ENCODE measurements around the gene RHBDL2. TPM values are rescaled to one million over a fixed set of nuclear protein-coding genes. Genes with fewer than 3 reads are reported as not detected.

The RHBDL2 gene
- total RNA-seq, 3 donors from 2014 or later = not detected

GRCh38 chr1:38950553-38950952 is 8.9 kb upstream of the RHBDL2 start:
- ATAC-seq (no peak), DNase-seq (no peak)
- H3K27me3 Mint-ChIP-seq (ENCODE audit: low read depth) = no peaks in the 10 kb centered on the region
- no peak overlapping the region for H3K4me3 Mint-ChIP-seq
- H3K4me1 Mint-ChIP-seq (ENCODE audit: low read depth) = peaks cover 5% of the 10 kb centered on the region
- H3K36me3 Mint-ChIP-seq (ENCODE audit: insufficient read depth) = peaks cover 2% of the 10 kb centered on the region
- H3K9me3 Mint-ChIP-seq = no peaks in the 10 kb centered on the region

- Mint-ChIP-seq H3K4me1 (ENCODE audit: low read depth) (no peaks in the 10 kb centered on the region), H3K36me3 (ENCODE audit: insufficient read depth) (peaks cover 2% of the 10 kb centered on the region), H3K27me3 (ENCODE audit: low read depth) (no peaks in the 10 kb centered on the region), H3K9me3 (no peaks in the 10 kb centered on the region), H3K4me3 (no peak overlapping the region)
- ATAC-seq (no peak), DNase-seq (no peak)
These were observed 2.9 kb upstream of the RHBDL2 start for GRCh38 chr1:38944547-38944946.

- no peak for ATAC-seq
- Mint-ChIP-seq H3K36me3 (ENCODE audit: insufficient read depth) (peaks cover 2% of the 10 kb centered on the region), H3K4me1 (ENCODE audit: low read depth) (no peaks in the 10 kb centered on the region), H3K27me3 (ENCODE audit: low read depth) (no peaks in the 10 kb centered on the region), H3K4me3 (no peak overlapping the region), H3K9me3 (no peaks in the 10 kb centered on the region)
- DNase-seq = no peak
These were observed 1.2 kb upstream of the RHBDL2 start for GRCh38 chr1:38942664-38943428.

GRCh38 chr1:38941093-38941492 is 537 bp downstream of the RHBDL2 start:
- Mint-ChIP-seq H3K36me3 (ENCODE audit: insufficient read depth) (no peaks in the 10 kb centered on the region), H3K4me3 (no peak overlapping the region), H3K27me3 (ENCODE audit: low read depth) (no peaks in the 10 kb centered on the region), H3K9me3 (no peaks in the 10 kb centered on the region), H3K4me1 (ENCODE audit: low read depth) (no peaks in the 10 kb centered on the region)
- DNase-seq = no peak
- no peak for ATAC-seq

- DNase-seq = no peak
- Mint-ChIP-seq H3K4me1 (ENCODE audit: low read depth) (no peaks in the 10 kb centered on the region), H3K4me3 (no peak overlapping the region), H3K36me3 (ENCODE audit: insufficient read depth) (no peaks in the 10 kb centered on the region), H3K9me3 (no peaks in the 10 kb centered on the region), H3K27me3 (ENCODE audit: low read depth) (no peaks in the 10 kb centered on the region)
- no peak for ATAC-seq
These were observed 1.1 kb downstream of the RHBDL2 start for GRCh38 chr1:38940339-38941047.

- no peaks in the 10 kb centered on the region for H3K27me3 Mint-ChIP-seq (ENCODE audit: low read depth)
- H3K36me3 Mint-ChIP-seq (ENCODE audit: insufficient read depth) = no peaks in the 10 kb centered on the region
- ATAC-seq (no peak), DNase-seq (no peak)
- no peaks in the 10 kb centered on the region for H3K9me3 Mint-ChIP-seq
- no peak overlapping the region for H3K4me3 Mint-ChIP-seq
- no peaks in the 10 kb centered on the region for H3K4me1 Mint-ChIP-seq (ENCODE audit: low read depth)
These were observed 2.8 kb downstream of the RHBDL2 start for GRCh38 chr1:38938722-38939260.

DNA sequence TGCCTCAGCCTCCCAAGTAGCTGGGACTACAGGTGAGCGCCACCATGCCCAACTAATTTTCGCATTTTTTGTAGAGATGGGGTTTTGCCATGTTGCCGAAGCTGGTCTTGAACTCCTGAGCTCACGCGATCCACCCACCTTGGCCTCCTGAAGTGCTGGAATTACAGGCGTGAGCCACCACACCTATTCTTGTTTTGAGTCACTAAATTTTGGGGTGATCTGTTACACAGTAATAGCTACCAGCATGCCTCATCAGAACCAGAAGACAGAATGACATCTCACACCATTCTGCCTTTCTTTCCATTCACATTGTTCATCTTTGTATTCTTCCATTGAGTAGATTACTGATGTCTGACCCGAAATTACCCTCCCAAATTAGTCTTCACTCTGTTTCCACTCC is 9.1 kb downstream of the RHBDL2 start:
- DNase-seq (no peak), ATAC-seq (peak; percentile 63)
- Mint-ChIP-seq H3K9me3 (no peaks in the 10 kb centered on the region), H3K4me1 (ENCODE audit: low read depth) (no peaks in the 10 kb centered on the region), H3K4me3 (no peak overlapping the region), H3K27me3 (ENCODE audit: low read depth) (peaks cover 4% of the 10 kb centered on the region), H3K36me3 (ENCODE audit: insufficient read depth) (no peaks in the 10 kb centered on the region)

- Mint-ChIP-seq H3K27me3 (ENCODE audit: low read depth) (peaks cover 4% of the 10 kb centered on the region), H3K4me3 (no peak overlapping the region), H3K9me3 (no peaks in the 10 kb centered on the region), H3K36me3 (ENCODE audit: insufficient read depth) (no peaks in the 10 kb centered on the region), H3K4me1 (ENCODE audit: low read depth) (no peaks in the 10 kb centered on the region)
- DNase-seq = no peak
- no peak for ATAC-seq
These were observed 12.2 kb downstream of the RHBDL2 start for GRCh38 chr1:38929476-38929875.

GRCh38 chr1:38929054-38929453 is 12.6 kb downstream of the RHBDL2 start:
- Mint-ChIP-seq H3K4me1 (ENCODE audit: low read depth) (no peaks in the 10 kb centered on the region), H3K9me3 (no peaks in the 10 kb centered on the region), H3K27me3 (ENCODE audit: low read depth) (peaks cover 4% of the 10 kb centered on the region), H3K4me3 (no peak overlapping the region), H3K36me3 (ENCODE audit: insufficient read depth) (no peaks in the 10 kb centered on the region)
- no peak for DNase-seq
- ATAC-seq = no peak

GRCh38 chr1:38926091-38926490 is 15.5 kb downstream of the RHBDL2 start:
- Mint-ChIP-seq H3K4me1 (ENCODE audit: low read depth) (peaks cover 5% of the 10 kb centered on the region), H3K4me3 (no peak overlapping the region), H3K9me3 (no peaks in the 10 kb centered on the region), H3K27me3 (ENCODE audit: low read depth) (no peaks in the 10 kb centered on the region), H3K36me3 (ENCODE audit: insufficient read depth) (no peaks in the 10 kb centered on the region)
- DNase-seq (no peak), ATAC-seq (no peak)

GRCh38 chr1:38925391-38925790 is 16.2 kb downstream of the RHBDL2 start:
- Mint-ChIP-seq H3K36me3 (ENCODE audit: insufficient read depth) (no peaks in the 10 kb centered on the region), H3K9me3 (no peaks in the 10 kb centered on the region), H3K4me3 (no peak overlapping the region), H3K27me3 (ENCODE audit: low read depth) (no peaks in the 10 kb centered on the region), H3K4me1 (ENCODE audit: low read depth) (peaks cover 5% of the 10 kb centered on the region)
- no peak for DNase-seq
- ATAC-seq = no peak

DNA sequence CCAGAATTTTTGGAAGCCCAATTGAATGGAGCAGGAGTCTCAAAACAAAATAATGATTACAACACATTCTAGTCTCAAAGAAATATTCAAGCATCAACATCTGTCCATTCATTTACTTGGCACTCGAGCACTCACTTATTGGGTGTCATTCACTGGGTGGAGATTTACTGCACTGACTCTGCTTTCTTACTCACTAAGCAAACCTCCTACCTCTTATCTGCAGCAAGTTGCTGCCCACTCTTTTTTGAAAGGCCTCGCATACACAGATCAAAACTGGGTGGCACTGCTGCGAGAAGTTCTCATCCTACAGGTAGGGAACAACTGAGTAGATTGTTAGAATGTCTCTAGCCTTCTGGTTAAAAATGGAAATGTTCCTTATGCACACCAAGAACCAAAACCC is 18.0 kb downstream of the RHBDL2 start:
- no peaks in the 10 kb centered on the region for H3K27me3 Mint-ChIP-seq (ENCODE audit: low read depth)
- ATAC-seq = peak; percentile 48 to 53
- no peak for DNase-seq

DNA sequence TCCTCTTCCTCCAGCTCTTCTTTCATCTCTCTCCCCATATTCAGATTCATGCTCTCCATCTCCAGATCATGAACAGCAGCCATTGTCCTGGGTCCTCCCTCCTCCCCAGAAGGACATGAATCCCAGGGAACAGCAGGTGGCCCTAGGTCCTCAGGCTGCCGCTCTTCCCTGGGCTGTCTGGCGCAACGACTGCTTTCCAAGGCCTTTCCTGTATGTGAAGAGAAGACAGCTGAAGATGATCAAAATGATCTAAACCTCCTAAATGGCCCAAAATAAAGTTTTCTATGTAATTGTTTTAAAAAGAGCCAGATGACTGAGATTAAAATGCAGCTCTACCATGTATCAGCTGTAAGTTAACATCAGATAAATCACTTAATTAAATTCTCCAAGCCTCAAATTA is 22.5 kb downstream of the RHBDL2 start:
- Mint-ChIP-seq H3K36me3 (ENCODE audit: insufficient read depth) (no peaks in the 10 kb centered on the region), H3K27me3 (ENCODE audit: low read depth) (no peaks in the 10 kb centered on the region), H3K4me1 (ENCODE audit: low read depth) (peaks cover 8% of the 10 kb centered on the region), H3K4me3 (no peak overlapping the region), H3K9me3 (no peaks in the 10 kb centered on the region)
- ATAC-seq (no peak), DNase-seq (no peak)

More for the DNA sequence above, 18.0 kb downstream of the RHBDL2 start:
- peaks cover 5% of the 10 kb centered on the region for H3K4me1 Mint-ChIP-seq (ENCODE audit: low read depth)
- no peak overlapping the region for H3K4me3 Mint-ChIP-seq
- no peaks in the 10 kb centered on the region for H3K36me3 Mint-ChIP-seq (ENCODE audit: insufficient read depth)
- H3K9me3 Mint-ChIP-seq = no peaks in the 10 kb centered on the region

- Mint-ChIP-seq H3K4me3 (no peak overlapping the region), H3K4me1 (ENCODE audit: low read depth) (peaks cover 6% of the 10 kb centered on the region), H3K36me3 (ENCODE audit: insufficient read depth) (no peaks in the 10 kb centered on the region), H3K27me3 (ENCODE audit: low read depth) (no peaks in the 10 kb centered on the region), H3K9me3 (no peaks in the 10 kb centered on the region)
- no peak for DNase-seq
- no peak for ATAC-seq
These were observed 23.1 kb downstream of the RHBDL2 start for GRCh38 chr1:38918568-38918967.

DNA sequence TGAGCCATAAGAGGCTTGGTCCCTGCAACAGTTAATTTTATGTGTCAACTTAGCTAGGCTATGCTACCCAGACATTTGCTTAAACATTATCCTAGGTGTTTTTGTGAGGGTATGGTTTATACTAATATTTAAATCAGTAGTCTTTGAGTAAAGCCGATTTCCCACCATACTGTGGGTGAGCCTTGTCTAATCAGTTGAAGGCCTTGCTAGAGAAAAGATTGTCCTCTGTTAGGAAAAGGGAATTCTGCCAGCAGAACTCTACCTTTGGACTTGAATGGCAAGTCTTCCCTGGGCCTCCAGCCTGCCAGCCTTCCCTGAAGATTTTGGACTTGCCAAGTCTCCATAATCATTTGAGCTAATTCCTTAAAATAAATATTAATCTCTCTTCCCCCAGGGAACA is 23.9 kb downstream of the RHBDL2 start:
- Mint-ChIP-seq H3K36me3 (ENCODE audit: insufficient read depth) (no peaks in the 10 kb centered on the region), H3K9me3 (no peaks in the 10 kb centered on the region), H3K27me3 (ENCODE audit: low read depth) (no peaks in the 10 kb centered on the region), H3K4me1 (ENCODE audit: low read depth) (peaks cover 2% of the 10 kb centered on the region), H3K4me3 (no peak overlapping the region)
- ATAC-seq (no peak), DNase-seq (no peak)
